ENCODE results near the gene IRF2BPL. TPM values are rescaled to one million over a fixed set of nuclear protein-coding genes. Genes with fewer than 3 reads are reported as not detected.

Gene IRF2BPL
- total RNA-seq, 1 donor from 2014 or later = 128 TPM

GRCh38 chr14:77014004-77014604 is 14.4 kb downstream of the IRF2BPL start:
- no peak overlapping the region for H3K4me3 Mint-ChIP-seq
- peaks cover 32% of the 10 kb centered on the region for H3K4me1 Mint-ChIP-seq
- no peak for TF ChIP-seq CTCF (IDR thresholded peaks at IDR 0.05; ENCODE audit: unreplicated experiment)
- no peaks in the 10 kb centered on the region for H3K27me3 Mint-ChIP-seq (ENCODE audit: low read depth)
- peak in 1 of 2 experiments; percentile 65 for DNase-seq (ENCODE audit: low spot score in 2 of 2, unreplicated experiment in 2 of 2)
- H3K9me3 Mint-ChIP-seq = no peaks in the 10 kb centered on the region
- H3K27ac Mint-ChIP-seq = peak overlapping the region; percentile 96
- H3K36me3 Mint-ChIP-seq = no peaks in the 10 kb centered on the region

- no peaks in the 10 kb centered on the region for H3K9me3 Mint-ChIP-seq
- H3K4me3 Mint-ChIP-seq = no peak overlapping the region
- H3K36me3 Mint-ChIP-seq = no peaks in the 10 kb centered on the region
- H3K27ac Mint-ChIP-seq = peak overlapping the region; percentile 57
- H3K27me3 Mint-ChIP-seq (ENCODE audit: low read depth) = no peaks in the 10 kb centered on the region
- DNase-seq (ENCODE audit: low spot score in 2 of 2, unreplicated experiment in 2 of 2) = no peak
- H3K4me1 Mint-ChIP-seq = peaks cover 49% of the 10 kb centered on the region
- no peak for TF ChIP-seq CTCF (IDR thresholded peaks at IDR 0.05; ENCODE audit: unreplicated experiment)
These were observed 16.2 kb downstream of the IRF2BPL start for GRCh38 chr14:77012193-77012765.

GRCh38 chr14:77011245-77011644 is 17.3 kb downstream of the IRF2BPL start:
- no peak for TF ChIP-seq CTCF (IDR thresholded peaks at IDR 0.05; ENCODE audit: unreplicated experiment)
- DNase-seq (ENCODE audit: low spot score in 2 of 2, unreplicated experiment in 2 of 2) = no peak
- Mint-ChIP-seq H3K4me1 (peaks cover 57% of the 10 kb centered on the region), H3K27me3 (ENCODE audit: low read depth) (no peaks in the 10 kb centered on the region), H3K27ac (no peak overlapping the region), H3K4me3 (no peak overlapping the region), H3K36me3 (no peaks in the 10 kb centered on the region), H3K9me3 (no peaks in the 10 kb centered on the region)

GRCh38 chr14:77009014-77009413 is 19.5 kb downstream of the IRF2BPL start:
- no peaks in the 10 kb centered on the region for H3K9me3 Mint-ChIP-seq
- H3K27me3 Mint-ChIP-seq (ENCODE audit: low read depth) = no peaks in the 10 kb centered on the region
- H3K36me3 Mint-ChIP-seq = no peaks in the 10 kb centered on the region
- H3K4me3 Mint-ChIP-seq = no peak overlapping the region
- no peak for TF ChIP-seq CTCF (IDR thresholded peaks at IDR 0.05; ENCODE audit: unreplicated experiment)
- DNase-seq (ENCODE audit: low spot score in 2 of 2, unreplicated experiment in 2 of 2) = no peak
- peak overlapping the region; percentile 92 for H3K27ac Mint-ChIP-seq
- H3K4me1 Mint-ChIP-seq = peaks cover 62% of the 10 kb centered on the region

GRCh38 chr14:77008541-77008940 is 20.0 kb downstream of the IRF2BPL start:
- H3K4me3 Mint-ChIP-seq = no peak overlapping the region
- no peak for TF ChIP-seq CTCF (IDR thresholded peaks at IDR 0.05; ENCODE audit: unreplicated experiment)
- H3K27me3 Mint-ChIP-seq (ENCODE audit: low read depth) = no peaks in the 10 kb centered on the region
- no peaks in the 10 kb centered on the region for H3K36me3 Mint-ChIP-seq
- peak overlapping the region; percentile 92 for H3K27ac Mint-ChIP-seq
- no peak for DNase-seq (ENCODE audit: low spot score in 2 of 2, unreplicated experiment in 2 of 2)
- H3K9me3 Mint-ChIP-seq = no peaks in the 10 kb centered on the region
- H3K4me1 Mint-ChIP-seq = peaks cover 62% of the 10 kb centered on the region
